PC-9 (cell line): ENCODE results near the gene CSGALNACT2. TPM values are rescaled to one million over a fixed set of nuclear protein-coding genes. Genes with fewer than 3 reads are reported as not detected.

Experiments used
- BruUV-seq: library from RNA; stranded (reverse); fragments of 400-500 nt; replicated peaks from 2 replicates; lab custom pipeline; 2021; lab: Mats Ljungman, UMichigan
- CTCF ChIA-PET: fragments of 300-600 bp; sonication (Branson Sonifier 250); formaldehyde crosslinking; loops from one replicate; lab custom pipeline; 2022; ENCODE audit warnings: antibody characterized with exemption; lab: Charles Lee
- POLR2A ChIA-PET: fragments of 300-600 bp; sonication (Branson Sonifier 250); formaldehyde crosslinking; loops from one replicate; lab custom pipeline; 2022; ENCODE audit warnings: antibody characterized with exemption; ENCODE audit not compliant: unreplicated experiment; lab: Charles Lee
- DNase-seq, 2 experiments: peaks; one replicate each; pipeline versions ENCODE4 v3.0.0 to v3.0.0-alpha.2; 2015 to 2022; ENCODE audit warnings: mixed read lengths in 1 of 2
- H2AFZ ChIP-seq: fragments of 200-600 bp; sonication (generic); 2 replicates; pipeline ENCODE4 v1.8.1; 2017; ENCODE audit warnings: antibody characterized with exemption
- H3F3A ChIP-seq: fragments of 200-600 bp; sonication (generic); 2 replicates; pipeline ENCODE4 v1.8.1; 2017; ENCODE audit warnings: antibody characterized with exemption, mild to moderate bottlenecking, low read depth; ENCODE audit not compliant: insufficient read depth
- H3K27ac ChIP-seq: fragments of 200-600 bp; sonication (generic); 2 replicates; pipeline ENCODE4 v1.6.1; 2016; ENCODE audit warnings: mixed run types
- H3K27me3 ChIP-seq: fragments of 200-600 bp; sonication (generic); 2 replicates; pipeline ENCODE4 v1.6.1; 2016; ENCODE audit warnings: low read depth, mixed run types; ENCODE audit not compliant: insufficient read depth
- H3K36me3 ChIP-seq: fragments of 200-600 bp; sonication (generic); 2 replicates; pipeline ENCODE4 v1.6.1; 2016; ENCODE audit warnings: low read depth, mixed run types
- H3K4me1 ChIP-seq: fragments of 200-600 bp; sonication (generic); replicated peaks from 2 replicates; pipeline ENCODE4 v1.6.1; 2016; ENCODE audit warnings: mixed run types; ENCODE audit not compliant: insufficient read depth
- H3K4me2 ChIP-seq: fragments of 200-600 bp; sonication (generic); 2 replicates; pipeline ENCODE4 v1.6.1; 2017; ENCODE audit warnings: mixed run types
- H3K4me3 ChIP-seq: fragments of 200-600 bp; sonication (generic); 2 replicates; pipeline ENCODE4 v1.6.1; 2016; ENCODE audit warnings: mixed run types
- H3K79me2 ChIP-seq: fragments of 200-600 bp; sonication (generic); 2 replicates; pipeline ENCODE4 v1.6.1; 2017; ENCODE audit warnings: low read depth, mixed run types
- H3K9me2 ChIP-seq: fragments of 200-600 bp; sonication (generic); 2 replicates; pipeline ENCODE4 v1.8.1; 2017; ENCODE audit warnings: mild to moderate bottlenecking; ENCODE audit not compliant: insufficient read depth
- H3K9me3 ChIP-seq: fragments of 200-600 bp; sonication (generic); 2 replicates; pipeline ENCODE4 v1.8.1; 2016; ENCODE audit warnings: low read depth; ENCODE audit not compliant: insufficient read depth
- H4K20me1 ChIP-seq: fragments of 200-600 bp; sonication (generic); 2 replicates; pipeline ENCODE4 v1.8.1; 2017; ENCODE audit not compliant: insufficient read depth
- EZH2 ChIP-seq: fragments of 200-600 bp; sonication (generic); IDR thresholded peaks from 2 replicates; pipeline ENCODE4 v1.8.0; 2017; ENCODE audit warnings: antibody characterized with exemption, low read depth
- intact Hi-C: fragments of 100-400 bp; cut with micrococcal nuclease; formaldehyde crosslinking; loops from one replicate; pipeline ENCODE4 v1.10.0; 2022; ENCODE audit not compliant: unreplicated experiment
- total RNA-seq: library from RNA; stranded (reverse); gene quantifications from 2 replicates; pipeline ENCODE4 v1.2.3, GENCODE V29; 2021
- TF ChIP-seq, protein P1 (sequence below): fragments of 200-600 bp; sonication (generic); conservative IDR thresholded peaks from 2 replicates; pipeline ENCODE4 v1.6.1; 2017; ENCODE audit warnings: mixed run types, antibody characterized with exemption, mild to moderate bottlenecking, moderate library complexity

The CSGALNACT2 gene
- total RNA-seq, 1 experiment from 2014 or later = 7.2 TPM

GRCh38 chr10:43223056-43223455 lies 84.8 kb downstream of the CSGALNACT2 start:
- Histone ChIP-seq H3K36me3 (no peaks in the 10 kb centered on the region), H3K4me2 (no peak overlapping the region), H3K27ac (no peak overlapping the region), H3K4me3 (no peak overlapping the region), H3K9me3 (no peaks in the 10 kb centered on the region), H3K4me1 (no peaks in the 10 kb centered on the region), H3K79me2 (no peaks in the 10 kb centered on the region), H2AFZ (no peak overlapping the region), H3K27me3 (no peaks in the 10 kb centered on the region), H4K20me1 (no peaks in the 10 kb centered on the region), H3K9me2 (no peaks in the 10 kb centered on the region), H3F3A (no peaks in the 10 kb centered on the region; the same call in 1 of the 2 replicates)
- DNase-seq = no peak
- TF ChIP-seq, protein P1, sequence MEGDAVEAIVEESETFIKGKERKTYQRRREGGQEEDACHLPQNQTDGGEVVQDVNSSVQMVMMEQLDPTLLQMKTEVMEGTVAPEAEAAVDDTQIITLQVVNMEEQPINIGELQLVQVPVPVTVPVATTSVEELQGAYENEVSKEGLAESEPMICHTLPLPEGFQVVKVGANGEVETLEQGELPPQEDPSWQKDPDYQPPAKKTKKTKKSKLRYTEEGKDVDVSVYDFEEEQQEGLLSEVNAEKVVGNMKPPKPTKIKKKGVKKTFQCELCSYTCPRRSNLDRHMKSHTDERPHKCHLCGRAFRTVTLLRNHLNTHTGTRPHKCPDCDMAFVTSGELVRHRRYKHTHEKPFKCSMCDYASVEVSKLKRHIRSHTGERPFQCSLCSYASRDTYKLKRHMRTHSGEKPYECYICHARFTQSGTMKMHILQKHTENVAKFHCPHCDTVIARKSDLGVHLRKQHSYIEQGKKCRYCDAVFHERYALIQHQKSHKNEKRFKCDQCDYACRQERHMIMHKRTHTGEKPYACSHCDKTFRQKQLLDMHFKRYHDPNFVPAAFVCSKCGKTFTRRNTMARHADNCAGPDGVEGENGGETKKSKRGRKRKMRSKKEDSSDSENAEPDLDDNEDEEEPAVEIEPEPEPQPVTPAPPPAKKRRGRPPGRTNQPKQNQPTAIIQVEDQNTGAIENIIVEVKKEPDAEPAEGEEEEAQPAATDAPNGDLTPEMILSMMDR = no peak
- TF ChIP-seq EZH2 = no peak
- ChIA-PET CTCF (interaction anchor here (0.6 kb wide), 1 partner anchor 105 kb away, joined by 3 read pairs; no protein-coding TSS in a partner anchor), POLR2A (no interaction called here)
- BruUV-seq = no TSS peak
- intact Hi-C loops = no loop called here

DNA sequence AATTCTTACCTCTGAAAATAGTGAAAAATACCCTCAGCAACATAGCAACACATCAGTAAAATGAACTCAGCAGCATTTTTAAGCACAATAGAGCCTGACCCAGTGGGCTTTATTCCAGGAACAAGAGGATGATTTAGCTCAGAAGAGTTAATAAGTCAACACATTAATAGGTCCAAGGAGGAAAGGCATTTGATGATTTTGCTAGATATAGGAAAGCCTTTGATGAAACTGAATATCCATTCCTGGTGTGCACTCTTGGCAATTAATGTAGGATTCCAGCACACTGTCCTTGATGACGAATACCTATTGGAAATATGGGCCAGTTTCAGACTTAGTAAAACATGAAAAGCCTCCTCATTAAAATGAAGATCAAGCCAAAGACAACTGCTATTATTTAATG lies 86.1 kb downstream of the CSGALNACT2 start:
- Histone ChIP-seq H3K36me3 (no peaks in the 10 kb centered on the region), H3K4me3 (no peak overlapping the region), H3F3A (no peaks in the 10 kb centered on the region), H3K9me3 (no peaks in the 10 kb centered on the region), H2AFZ (no peak overlapping the region), H3K79me2 (no peaks in the 10 kb centered on the region), H3K4me2 (no peak overlapping the region), H3K27me3 (peaks cover 12% of the 10 kb centered on the region), H3K27ac (no peak overlapping the region), H3K4me1 (no peaks in the 10 kb centered on the region), H3K9me2 (no peaks in the 10 kb centered on the region), H4K20me1 (no peaks in the 10 kb centered on the region)
- no peak for DNase-seq
- BruUV-seq = no TSS peak
- TF ChIP-seq EZH2 = no peak
- TF ChIP-seq, protein P1 = no peak
- intact Hi-C loops = no loop called here
- POLR2A ChIA-PET = no interaction called here
- CTCF ChIA-PET = no interaction called here

- Histone ChIP-seq H3K9me2 (no peaks in the 10 kb centered on the region), H3K4me2 (no peak overlapping the region), H3K4me3 (no peak overlapping the region), H3K36me3 (no peaks in the 10 kb centered on the region), H4K20me1 (no peaks in the 10 kb centered on the region), H2AFZ (no peak overlapping the region), H3K79me2 (no peaks in the 10 kb centered on the region), H3K27me3 (peaks cover 12% of the 10 kb centered on the region), H3K9me3 (no peaks in the 10 kb centered on the region), H3F3A (no peaks in the 10 kb centered on the region), H3K27ac (no peak overlapping the region), H3K4me1 (no peaks in the 10 kb centered on the region)
- TF ChIP-seq EZH2 = no peak
- TF ChIP-seq, protein P1 = no peak
- CTCF ChIA-PET = no interaction called here
- POLR2A ChIA-PET = no interaction called here
- intact Hi-C loops = no loop called here
- no peak for DNase-seq
- BruUV-seq = no TSS peak
Observed at GRCh38 chr10:43225004-43225786, 87.0 kb downstream of the CSGALNACT2 start.
